Activated CD4-positive, alpha-beta T cell treated with anti-CD3 and anti-CD28 coated beads for 36 hours (primary cell): Measurements from ENCODE around the gene SHISA3. TPM values are rescaled to one million over a fixed set of nuclear protein-coding genes. Genes with fewer than 3 reads are reported as not detected.

ENCODE experiments used
- ATAC-seq: fragments of 200-7000 bp; cut with Tn5 transposase; one replicate; pipeline ENCODE4 v1.10.0; 2021; ENCODE audit warnings: mild to moderate bottlenecking, moderate library complexity
- CTCF ChIA-PET: fragments of 350-600 bp; sonication (Branson Sonifier 250); formaldehyde crosslinking; loops from one replicate; lab custom pipeline; 2021; ENCODE audit warnings: antibody characterized with exemption; lab: Charles Lee
- POLR2A ChIA-PET: fragments of 350-600 bp; sonication (Branson Sonifier 250); formaldehyde crosslinking; loops from one replicate; lab custom pipeline; 2021; ENCODE audit warnings: antibody characterized with exemption, inconsistent platforms; lab: Charles Lee
- DNase-seq: peaks from one replicate; pipeline ENCODE4 v3.0.0-alpha.2; 2020
- H3K27ac Mint-ChIP-seq: one replicate; pipeline ENCODE4 v1.8.0; 2021; ENCODE audit warnings: mixed read lengths
- H3K27me3 Mint-ChIP-seq: one replicate; pipeline ENCODE4 v1.8.0; 2021; ENCODE audit warnings: mixed read lengths
- H3K36me3 Mint-ChIP-seq: one replicate; pipeline ENCODE4 v1.8.0; 2021; ENCODE audit warnings: low read depth, mixed read lengths
- H3K4me1 Mint-ChIP-seq: one replicate; pipeline ENCODE4 v1.8.0; 2021; ENCODE audit warnings: mixed read lengths
- H3K4me3 Mint-ChIP-seq: one replicate; pipeline ENCODE4 v1.8.0; 2021; ENCODE audit warnings: mild to moderate bottlenecking, moderate library complexity, mixed read lengths
- H3K9me3 Mint-ChIP-seq: one replicate; pipeline ENCODE4 v1.8.0; 2021; ENCODE audit warnings: low read depth, mixed read lengths
- intact Hi-C, 2 experiments: fragments of 100-400 bp; cut with DNase I in 1 of 2; cut with micrococcal nuclease in 1 of 2; formaldehyde crosslinking; loops; one replicate each; pipeline versions ENCODE4 v1.14.2 to v1.15.1; 2022 to 2024; cut with DNase I, micrococcal nuclease
- total RNA-seq, 2 experiments: library from RNA; stranded (reverse); gene quantifications; one replicate each; pipeline ENCODE4 v1.2.3, GENCODE V29; 2021

SHISA3 gene
- total RNA-seq, 2 experiments from 2014 or later = 0.11 TPM; not detected in 1

GRCh38 chr4:42445038-42445437 is 47.8 kb downstream of the SHISA3 start:
- Mint-ChIP-seq H3K4me3 (no peak overlapping the region), H3K4me1 (no peaks in the 10 kb centered on the region), H3K27ac (no peak overlapping the region), H3K36me3 (peaks cover 15% of the 10 kb centered on the region), H3K27me3 (no peaks in the 10 kb centered on the region), H3K9me3 (no peaks in the 10 kb centered on the region)
- no peak for DNase-seq
- CTCF ChIA-PET = no interaction called here
- intact Hi-C loops = no loop called here
- POLR2A ChIA-PET = interaction anchor here (0.6 kb wide), 1 partner anchor 49 kb away, joined by 3 read pairs; no protein-coding TSS in a partner anchor
- no peak for ATAC-seq

GRCh38 chr4:42446823-42447222 is 49.5 kb downstream of the SHISA3 start:
- no peak overlapping the region for H3K4me3 Mint-ChIP-seq
- H3K27ac Mint-ChIP-seq = no peak overlapping the region
- no peaks in the 10 kb centered on the region for H3K27me3 Mint-ChIP-seq
- ATAC-seq (no peak), DNase-seq (no peak)
- intact Hi-C loops = no loop called here
- POLR2A ChIA-PET = no interaction called here
- no peaks in the 10 kb centered on the region for H3K4me1 Mint-ChIP-seq
- CTCF ChIA-PET = no interaction called here
- peaks cover 28% of the 10 kb centered on the region for H3K36me3 Mint-ChIP-seq
- H3K9me3 Mint-ChIP-seq = no peaks in the 10 kb centered on the region

Other genes starting within 250 kb of the SHISA3 start
- gene BEND4, start 244.8 kb upstream of the SHISA3 start, total RNA-seq = under 1 TPM; 0.42 to 0.62 TPM